Kidney epithelial cell (primary cell): ENCODE measurements around the gene OXA1L. TPM values are rescaled to one million over a fixed set of nuclear protein-coding genes. Genes with fewer than 3 reads are reported as not detected.

Experiments
- DNase-seq: peaks from one replicate; pipeline ENCODE4 v3.0.0-alpha.2; 2010; ENCODE audit warnings: low read depth
- H3K27me3 ChIP-seq: 2 replicates; pipeline ENCODE4 v1.6.0; 2011; ENCODE audit warnings: low read length; ENCODE audit not compliant: control insufficient read depth, insufficient read depth
- H3K36me3 ChIP-seq: 2 replicates; pipeline ENCODE4 v1.5.1; 2011; ENCODE audit warnings: low read length; ENCODE audit not compliant: control insufficient read depth, insufficient read depth
- H3K4me3 ChIP-seq: 2 replicates; pipeline ENCODE4 v1.5.1; 2011; ENCODE audit warnings: low read depth, mild to moderate bottlenecking, control low read depth, low read length
- total RNA-seq: library from RNA; depleted of rRNA; stranded (reverse); fragments of >200 nt; gene quantifications from 2 replicates; pipeline ENCODE4 v1.2.3, GENCODE V29; 2015
- TF ChIP-seq, protein P1 (sequence below): IDR thresholded peaks from 2 replicates; pipeline ENCODE4 v1.5.1; 2011; ENCODE audit warnings: mild to moderate bottlenecking, moderate library complexity, low read length, control low read depth, inconsistent platforms; ENCODE audit not compliant: insufficient read depth, poor library complexity, severe bottlenecking

OXA1L gene
- total RNA-seq, 1 donor from 2014 or later, result 84.5 TPM

DNA sequence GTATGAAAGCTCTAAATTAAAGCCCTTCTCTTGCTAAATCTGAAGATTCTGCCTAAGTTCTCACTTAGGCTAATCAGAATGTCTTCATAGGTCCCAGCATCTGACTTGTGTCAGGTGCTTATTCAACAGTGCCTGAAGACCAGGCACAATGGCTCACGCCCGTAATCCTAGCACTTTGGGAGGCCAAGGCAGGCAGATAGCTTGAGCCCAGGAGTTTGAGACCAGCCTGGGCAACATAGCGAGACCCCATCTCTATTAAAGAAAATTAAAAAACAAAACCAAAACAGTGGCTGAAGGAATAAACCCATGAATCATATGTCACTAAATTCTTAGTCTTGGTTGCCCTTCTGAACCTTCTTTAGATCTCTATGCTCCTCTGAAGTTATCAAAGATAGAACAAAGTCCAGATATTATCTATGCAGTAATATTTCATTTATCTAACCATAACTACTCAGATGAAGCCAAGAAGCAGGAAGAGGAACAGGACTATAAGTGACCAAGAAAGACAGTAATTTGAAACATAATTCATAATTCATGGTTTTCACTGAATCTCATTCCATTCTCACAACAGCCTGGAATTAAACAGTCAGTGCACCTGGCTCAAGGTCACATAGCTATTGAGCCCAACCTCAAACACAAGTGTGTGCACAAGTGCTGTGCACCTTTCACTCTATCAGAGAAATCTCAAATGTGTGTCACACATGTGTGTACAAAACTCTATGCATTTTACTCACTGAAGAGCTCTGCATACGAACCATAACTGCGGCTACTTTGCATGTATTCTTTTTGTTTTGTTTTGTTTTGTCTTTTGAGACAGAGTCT, 42.1 kb downstream of the OXA1L start:
- H3K27me3 ChIP-seq, result no peaks in the 10 kb centered on the region
- H3K36me3 ChIP-seq, result no peaks in the 10 kb centered on the region
- no peak for DNase-seq
- TF ChIP-seq, protein P1, sequence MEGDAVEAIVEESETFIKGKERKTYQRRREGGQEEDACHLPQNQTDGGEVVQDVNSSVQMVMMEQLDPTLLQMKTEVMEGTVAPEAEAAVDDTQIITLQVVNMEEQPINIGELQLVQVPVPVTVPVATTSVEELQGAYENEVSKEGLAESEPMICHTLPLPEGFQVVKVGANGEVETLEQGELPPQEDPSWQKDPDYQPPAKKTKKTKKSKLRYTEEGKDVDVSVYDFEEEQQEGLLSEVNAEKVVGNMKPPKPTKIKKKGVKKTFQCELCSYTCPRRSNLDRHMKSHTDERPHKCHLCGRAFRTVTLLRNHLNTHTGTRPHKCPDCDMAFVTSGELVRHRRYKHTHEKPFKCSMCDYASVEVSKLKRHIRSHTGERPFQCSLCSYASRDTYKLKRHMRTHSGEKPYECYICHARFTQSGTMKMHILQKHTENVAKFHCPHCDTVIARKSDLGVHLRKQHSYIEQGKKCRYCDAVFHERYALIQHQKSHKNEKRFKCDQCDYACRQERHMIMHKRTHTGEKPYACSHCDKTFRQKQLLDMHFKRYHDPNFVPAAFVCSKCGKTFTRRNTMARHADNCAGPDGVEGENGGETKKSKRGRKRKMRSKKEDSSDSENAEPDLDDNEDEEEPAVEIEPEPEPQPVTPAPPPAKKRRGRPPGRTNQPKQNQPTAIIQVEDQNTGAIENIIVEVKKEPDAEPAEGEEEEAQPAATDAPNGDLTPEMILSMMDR, result no peak
- no peak overlapping the region for H3K4me3 ChIP-seq

DNA sequence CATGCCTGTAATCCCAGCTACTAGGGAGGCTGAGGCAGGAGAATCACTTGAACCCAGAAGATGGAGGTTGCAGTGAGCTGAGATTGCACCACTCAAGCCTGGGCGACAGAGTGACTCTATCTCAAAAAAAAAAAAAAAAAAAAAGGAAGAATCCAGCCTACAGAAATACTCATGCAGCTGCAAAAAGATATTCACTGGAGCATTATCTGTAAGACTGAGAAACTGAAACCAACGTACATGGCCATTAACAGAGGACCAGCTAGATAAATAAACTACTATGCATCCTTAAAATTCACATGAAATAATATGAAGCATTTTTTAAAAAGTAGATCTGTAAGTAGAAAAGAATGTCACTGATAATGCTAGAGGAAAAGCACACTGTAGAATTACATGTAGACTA, 45.2 kb downstream of the OXA1L start:
- TF ChIP-seq, protein P1, result no peak
- no peak overlapping the region for H3K4me3 ChIP-seq
- no peak for DNase-seq
- no peaks in the 10 kb centered on the region for H3K27me3 ChIP-seq
- no peaks in the 10 kb centered on the region for H3K36me3 ChIP-seq

DNA sequence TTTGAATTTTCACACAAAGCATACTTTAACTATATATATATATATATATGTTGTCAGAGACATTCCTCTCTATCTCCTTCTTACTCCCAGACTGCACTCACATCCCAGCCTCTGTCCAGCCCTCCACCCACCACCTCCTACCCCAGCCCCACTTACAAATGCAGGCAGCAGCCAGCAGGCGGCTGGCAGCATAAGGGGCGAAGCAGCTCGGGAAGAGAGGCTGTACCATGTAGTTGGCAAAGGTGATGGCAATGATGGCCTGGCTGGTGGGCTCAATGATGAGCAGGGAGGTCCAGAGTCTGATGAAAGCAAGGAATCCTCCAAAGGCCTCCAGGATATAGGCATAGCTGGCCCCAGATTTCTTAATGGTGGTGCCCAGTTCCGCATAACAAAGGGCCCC, 46.3 kb downstream of the OXA1L start:
- no peak for DNase-seq
- Histone ChIP-seq H3K36me3 (no peaks in the 10 kb centered on the region), H3K4me3 (no peak overlapping the region), H3K27me3 (no peaks in the 10 kb centered on the region)
- TF ChIP-seq, protein P1, result peak; percentile 7

DNA sequence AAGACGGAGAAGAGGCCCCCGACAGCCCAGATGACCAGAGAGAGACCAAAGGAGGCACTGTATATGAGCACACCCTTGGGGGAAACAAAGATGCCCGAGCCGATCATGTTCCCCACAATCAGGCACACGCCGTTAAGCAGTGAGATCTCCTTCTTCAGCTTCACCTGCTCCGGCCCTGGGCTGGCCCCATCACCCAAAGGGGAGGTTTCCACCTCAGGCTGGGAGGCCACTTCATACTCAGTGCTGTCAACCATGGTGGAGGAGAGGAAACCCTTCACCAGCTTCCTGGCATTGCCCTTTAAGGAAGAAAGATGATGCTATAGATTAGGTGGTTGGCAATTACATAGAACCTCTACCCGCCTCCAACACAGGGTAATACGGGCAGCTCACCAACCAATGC, 46.7 kb downstream of the OXA1L start:
- TF ChIP-seq, protein P1, result no peak
- no peaks in the 10 kb centered on the region for H3K36me3 ChIP-seq
- DNase-seq, result no peak
- H3K4me3 ChIP-seq, result no peak overlapping the region
- no peaks in the 10 kb centered on the region for H3K27me3 ChIP-seq

DNA sequence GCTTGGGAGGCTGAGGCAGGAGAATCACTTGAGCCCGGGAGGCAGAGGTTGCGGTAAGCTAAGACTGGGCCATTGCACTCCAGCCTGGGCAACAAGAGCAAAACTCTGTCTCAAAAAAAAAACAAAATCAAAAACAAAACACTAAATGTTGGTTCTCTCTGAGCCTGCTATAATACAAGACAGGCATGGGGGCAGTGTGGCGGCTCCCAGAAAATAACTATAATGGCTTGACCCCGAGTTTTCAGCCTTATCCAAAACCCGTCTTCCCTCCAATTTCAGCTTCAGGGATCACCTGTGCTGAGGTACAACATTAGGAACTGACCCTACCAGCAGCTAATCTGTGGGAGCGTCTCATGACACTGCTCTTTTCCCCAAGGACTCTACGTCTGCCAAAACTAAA, 47.9 kb downstream of the OXA1L start:
- TF ChIP-seq, protein P1, result no peak
- DNase-seq, result no peak
- H3K36me3 ChIP-seq, result no peaks in the 10 kb centered on the region
- H3K27me3 ChIP-seq, result no peaks in the 10 kb centered on the region
- no peak overlapping the region for H3K4me3 ChIP-seq
